Ascending aorta (tissue), 2 donors: ENCODE results near the gene NEK10. TPM values are rescaled to one million over a fixed set of nuclear protein-coding genes. Genes with fewer than 3 reads are reported as not detected.

Source experiments
- DNase-seq, 2 donors: peaks; one replicate each; pipeline ENCODE4 v3.0.0-alpha.2; 2019; ENCODE audit warnings: low spot score in 2 of 2
- H3K27ac ChIP-seq, 2 donors: fragments of 200-600 bp; sonication (generic); one replicate each; pipeline ENCODE4 v1.5.1; 2016 to 2017; ENCODE audit warnings: mild to moderate bottlenecking in 1 of 2
- H3K27me3 ChIP-seq: fragments of 200-600 bp; sonication (generic); one replicate; pipeline ENCODE4 v1.5.1; 2017
- H3K36me3 ChIP-seq, 2 donors: fragments of 200-600 bp; sonication (generic); one replicate each; pipeline ENCODE4 v1.5.1; 2016
- H3K4me1 ChIP-seq, 2 donors: fragments of 200-600 bp; sonication (generic); one replicate each; pipeline ENCODE4 v1.5.1; 2016 to 2017; ENCODE audit warnings: mild to moderate bottlenecking in 1 of 2
- H3K4me3 ChIP-seq, 2 donors: fragments of 200-600 bp; sonication (generic); one replicate each; pipeline ENCODE4 v1.5.1; 2016 to 2017; ENCODE audit warnings: mild to moderate bottlenecking in 1 of 2
- H3K9me3 ChIP-seq, 2 donors: fragments of 200-600 bp; sonication (generic); one replicate each; pipeline ENCODE4 v1.5.1; 2016
- CTCF ChIP-seq, 3 experiments: fragments of 200-600 bp in 2 of 3; fragments of 450-650 bp in 1 of 3; sonication (generic) in 2 of 3; IDR thresholded peaks; one replicate each; pipeline ENCODE4 v1.5.1; 2016 to 2019; ENCODE audit warnings: antibody characterized with exemption in 3 of 3, mild to moderate bottlenecking in 1 of 3, moderate library complexity in 1 of 3
- intact Hi-C: fragments of 100-400 bp; cut with DNase I; formaldehyde crosslinking; loops from one replicate; pipeline ENCODE4 v1.15.1; 2023
- total RNA-seq: library from RNA; depleted of rRNA; stranded (reverse); fragments of >200 nt; gene quantifications from one replicate; pipeline ENCODE4 v1.1.0, GENCODE V29; 2016

The NEK10 gene
- total RNA-seq, 1 donor from 2014 or later: not detected

GRCh38 chr3:27345959-27346865, 23.0 kb downstream of the NEK10 start:
- Histone ChIP-seq H3K36me3 (no peaks in the 10 kb centered on the region), H3K27ac (no peak overlapping the region), H3K4me1 (no peaks in the 10 kb centered on the region), H3K27me3 (no peaks in the 10 kb centered on the region), H3K4me3 (no peak overlapping the region), H3K9me3 (no peaks in the 10 kb centered on the region)
- intact Hi-C loops: no loop called here
- no peak for TF ChIP-seq CTCF (IDR thresholded peaks at IDR 0.05)
- DNase-seq: no peak

- no peaks in the 10 kb centered on the region for H3K4me1 ChIP-seq
- intact Hi-C loops: no loop called here
- no peak overlapping the region for H3K4me3 ChIP-seq
- no peaks in the 10 kb centered on the region for H3K9me3 ChIP-seq
- DNase-seq: no peak
- no peaks in the 10 kb centered on the region for H3K36me3 ChIP-seq
- TF ChIP-seq CTCF (IDR thresholded peaks at IDR 0.05): no peak
- H3K27me3 ChIP-seq: no peaks in the 10 kb centered on the region
- H3K27ac ChIP-seq: no peak overlapping the region
Observed at GRCh38 chr3:27345493-27345892, 23.7 kb downstream of the NEK10 start.

- intact Hi-C loops: no loop called here
Observed at GRCh38 chr3:27345045-27345444, 24.1 kb downstream of the NEK10 start.

GRCh38 chr3:27344192-27344591, 25.0 kb downstream of the NEK10 start:
- no peak for TF ChIP-seq CTCF (IDR thresholded peaks at IDR 0.05)
- Histone ChIP-seq H3K27me3 (no peaks in the 10 kb centered on the region), H3K27ac (no peak overlapping the region), H3K4me3 (no peak overlapping the region), H3K4me1 (no peaks in the 10 kb centered on the region), H3K9me3 (no peaks in the 10 kb centered on the region), H3K36me3 (no peaks in the 10 kb centered on the region)
- intact Hi-C loops: no loop called here
- DNase-seq: no peak

More at GRCh38 chr3:27345045-27345444, 24.1 kb downstream of the NEK10 start:
- H3K4me1 ChIP-seq: no peaks in the 10 kb centered on the region
- H3K27me3 ChIP-seq: no peaks in the 10 kb centered on the region
- no peaks in the 10 kb centered on the region for H3K9me3 ChIP-seq
- H3K36me3 ChIP-seq: no peaks in the 10 kb centered on the region
- no peak overlapping the region for H3K4me3 ChIP-seq
- DNase-seq: no peak
- no peak for TF ChIP-seq CTCF (IDR thresholded peaks at IDR 0.05)
- H3K27ac ChIP-seq: no peak overlapping the region

- Histone ChIP-seq H3K27ac (no peak overlapping the region), H3K4me3 (no peak overlapping the region), H3K27me3 (no peaks in the 10 kb centered on the region), H3K4me1 (no peaks in the 10 kb centered on the region), H3K9me3 (no peaks in the 10 kb centered on the region), H3K36me3 (no peaks in the 10 kb centered on the region)
- no peak for TF ChIP-seq CTCF (IDR thresholded peaks at IDR 0.05)
- intact Hi-C loops: no loop called here
- no peak for DNase-seq
Observed at GRCh38 chr3:27342267-27342666, 26.9 kb downstream of the NEK10 start.
